Body of pancreas (tissue), 4 donors: ENCODE data around the gene BZW1. TPM values are rescaled to one million over a fixed set of nuclear protein-coding genes. Genes with fewer than 3 reads are reported as not detected.

ENCODE experiments used
- ATAC-seq: fragments of 150-250 bp; one replicate; pipeline ENCODE4 v1.9.1; 2016
- DNase-seq, 4 donors: peaks; one replicate each; pipeline ENCODE4 v3.0.0-alpha.2; 2019
- H3K27ac ChIP-seq, 4 donors: fragments of 200-600 bp; sonication (generic); 1 replicate in 3 of 4; 2 replicates in 1 of 4; pipeline versions ENCODE4 v1.5.1 to v1.6.1; 2016 to 2019; ENCODE audit warnings: mild to moderate bottlenecking in 1 of 4, mixed read lengths in 1 of 4, moderate library complexity in 1 of 4
- H3K27me3 ChIP-seq, 2 donors: fragments of 200-600 bp; sonication (generic); one replicate each; pipeline ENCODE4 v1.6.0; 2016; ENCODE audit warnings: mild to moderate bottlenecking in 1 of 2
- H3K36me3 ChIP-seq, 2 donors: fragments of 200-600 bp; sonication (generic); replicated peaks in 1 of 2; 2 replicates each; pipeline ENCODE4 v1.5.1; 2016; ENCODE audit warnings: low read depth in 2 of 2; ENCODE audit not compliant: insufficient read depth in 1 of 2
- H3K4me1 ChIP-seq: fragments of 200-600 bp; sonication (generic); one replicate; pipeline ENCODE4 v1.6.0; 2016
- H3K4me3 ChIP-seq, 2 donors: fragments of 200-600 bp; sonication (generic); 1 replicate in 1 of 2; 2 replicates in 1 of 2; pipeline ENCODE4 v1.5.1; 2016 to 2019
- H3K9me3 ChIP-seq, 3 donors: fragments of 200-600 bp; sonication (generic); 1 replicate in 2 of 3; 2 replicates in 1 of 3; pipeline ENCODE4 v1.5.1; 2016
- CTCF ChIP-seq, 7 experiments: fragments of 450-650 bp in 4 of 7; fragments of 200-600 bp in 3 of 7; sonication (generic) in 3 of 7; IDR thresholded peaks; one replicate each; pipeline ENCODE4 v1.5.1; 2016 to 2019; ENCODE audit warnings: antibody characterized with exemption in 7 of 7
- POLR2A ChIP-seq, 3 donors: fragments of 450-650 bp; IDR thresholded peaks; one replicate each; pipeline ENCODE4 v1.6.1; 2016; ENCODE audit warnings: antibody characterized with exemption in 3 of 3, mild to moderate bottlenecking in 2 of 3
- WGBS, 2 donors: methylation state at CpG; one replicate each; pipeline ENCODE4 v1.1.5; 2017; 5-methylcytosine and 5-hydroxymethylcytosine counted together
- intact Hi-C: fragments of 100-400 bp; cut with DNase I; formaldehyde crosslinking; loops from one replicate; pipeline ENCODE4 v1.15.1; 2023
- total RNA-seq, 2 donors: library from RNA; depleted of rRNA; stranded (reverse); fragments of >200 nt; gene quantifications; one replicate each; pipeline ENCODE4 v1.1.0, GENCODE V29; 2016

Gene BZW1
- total RNA-seq, 2 donors from 2014 or later: 45.4 to 88.3 TPM

GRCh38 chr2:200781616-200782015 is 30.1 kb upstream of the BZW1 start:
- Histone ChIP-seq H3K9me3 (no peaks in the 10 kb centered on the region), H3K27ac (no peak overlapping the region), H3K4me1 (no peaks in the 10 kb centered on the region), H3K36me3 (no peaks in the 10 kb centered on the region), H3K27me3 (no peaks in the 10 kb centered on the region), H3K4me3 (no peak overlapping the region)
- no peak for DNase-seq
- TF ChIP-seq POLR2A (IDR thresholded peaks at IDR 0.05) (no peak), CTCF (IDR thresholded peaks at IDR 0.05) (no peak)
- 68 to 76% methylated on average over 5 of the region's 5 CpGs for WGBS, 2 donors
- no peak for ATAC-seq
- intact Hi-C loops: no loop called here

GRCh38 chr2:200782251-200782650 is 29.5 kb upstream of the BZW1 start:
- DNase-seq: no peak
- Histone ChIP-seq H3K27me3 (no peaks in the 10 kb centered on the region), H3K4me1 (no peaks in the 10 kb centered on the region), H3K36me3 (no peaks in the 10 kb centered on the region), H3K4me3 (no peak overlapping the region), H3K9me3 (no peaks in the 10 kb centered on the region), H3K27ac (no peak overlapping the region)
- 78 to 79% methylated on average over 4 of the region's 4 CpGs for WGBS, 2 donors
- no peak for ATAC-seq
- intact Hi-C loops: no loop called here
- TF ChIP-seq CTCF (IDR thresholded peaks at IDR 0.05) (no peak), POLR2A (IDR thresholded peaks at IDR 0.05) (no peak)

- Histone ChIP-seq H3K27ac (no peak overlapping the region), H3K4me1 (no peaks in the 10 kb centered on the region), H3K27me3 (no peaks in the 10 kb centered on the region), H3K9me3 (no peaks in the 10 kb centered on the region), H3K36me3 (no peaks in the 10 kb centered on the region), H3K4me3 (no peak overlapping the region)
- ATAC-seq (no peak), DNase-seq (no peak)
- no peak for TF ChIP-seq POLR2A (IDR thresholded peaks at IDR 0.05)
- TF ChIP-seq CTCF (IDR thresholded peaks at IDR 0.05): no peak
- intact Hi-C loops: no loop called here
Measured at GRCh38 chr2:200784215-200784614, 27.5 kb upstream of the BZW1 start.

GRCh38 chr2:200786423-200786822 is 25.3 kb upstream of the BZW1 start:
- no peak overlapping the region for H3K27ac ChIP-seq
- ATAC-seq: no peak
- DNase-seq: no peak

More at GRCh38 chr2:200786423-200786822, 25.3 kb upstream of the BZW1 start:
- Histone ChIP-seq H3K4me3 (no peak overlapping the region), H3K4me1 (peaks cover 2% of the 10 kb centered on the region), H3K9me3 (no peaks in the 10 kb centered on the region), H3K27me3 (no peaks in the 10 kb centered on the region), H3K36me3 (no peaks in the 10 kb centered on the region)
- intact Hi-C loops: no loop called here
- no peak for TF ChIP-seq CTCF (IDR thresholded peaks at IDR 0.05)
- TF ChIP-seq POLR2A (IDR thresholded peaks at IDR 0.05): no peak
- WGBS, 2 donors: 30 to 50% methylated on average over 2 of the region's 2 CpGs
